Smooth muscle cell (in vitro differentiated cells): ENCODE measurements around the gene ANKRD2. TPM values are rescaled to one million over a fixed set of nuclear protein-coding genes. Genes with fewer than 3 reads are reported as not detected.

ENCODE experiments used
- DNase-seq: peaks from one replicate; lab custom pipeline; 2025; ENCODE audit not compliant: unreplicated experiment; lab: John Stamatoyannopoulos, UW
- H2AFZ ChIP-seq: fragments of 200-600 bp; sonication (generic); 2 replicates; pipeline ENCODE4 v1.6.0; 2016; ENCODE audit warnings: antibody characterized with exemption, low read depth, mild to moderate bottlenecking
- H3F3A ChIP-seq: fragments of 200-600 bp; sonication (generic); 2 replicates; pipeline ENCODE4 v1.6.0; 2017; ENCODE audit warnings: antibody characterized with exemption, low read depth
- H3K27ac ChIP-seq: fragments of 200-600 bp; sonication (generic); 2 replicates; pipeline ENCODE4 v1.5.1; 2016; ENCODE audit warnings: low read depth, mild to moderate bottlenecking
- H3K27me3 ChIP-seq: fragments of 200-600 bp; sonication (generic); 2 replicates; pipeline ENCODE4 v1.6.1; 2016; ENCODE audit warnings: low read depth, mild to moderate bottlenecking
- H3K36me3 ChIP-seq: fragments of 200-600 bp; sonication (generic); 2 replicates; pipeline ENCODE4 v1.5.1; 2016; ENCODE audit warnings: low read depth
- H3K4me1 ChIP-seq: fragments of 200-600 bp; sonication (generic); 2 replicates; pipeline ENCODE4 v1.5.1; 2016; ENCODE audit warnings: low read depth
- H3K4me2 ChIP-seq: fragments of 200-600 bp; sonication (generic); 2 replicates; pipeline ENCODE4 v1.6.0; 2016; ENCODE audit warnings: mild to moderate bottlenecking
- H3K4me3 ChIP-seq: fragments of 200-600 bp; sonication (generic); 2 replicates; pipeline ENCODE4 v1.5.1; 2016; ENCODE audit warnings: mild to moderate bottlenecking
- H3K79me2 ChIP-seq: fragments of 200-600 bp; sonication (generic); 2 replicates; pipeline ENCODE4 v1.6.0; 2016; ENCODE audit warnings: low read depth, mild to moderate bottlenecking
- H3K9ac ChIP-seq: fragments of 200-600 bp; sonication (generic); 2 replicates; pipeline ENCODE4 v1.6.0; 2016; ENCODE audit warnings: low read depth
- H3K9me3 ChIP-seq: fragments of 200-600 bp; sonication (generic); replicated peaks from 2 replicates; pipeline ENCODE4 v1.5.1; 2016; ENCODE audit warnings: low read depth
- H4K20me1 ChIP-seq: fragments of 200-600 bp; sonication (generic); 2 replicates; pipeline ENCODE4 v1.6.0; 2016; ENCODE audit warnings: low read depth
- CTCF ChIP-seq: fragments of 200-600 bp; sonication (generic); IDR thresholded peaks from 2 replicates; pipeline ENCODE4 v1.5.1; 2017; ENCODE audit warnings: borderline replicate concordance, mild to moderate bottlenecking, antibody characterized with exemption; ENCODE audit not compliant: insufficient read depth, poor library complexity, severe bottlenecking
- WGBS: methylation state at CpG from one replicate; pipeline ENCODE4 v1.1.7; 2016; ENCODE audit warnings: low lambda C conversion rate; 5-methylcytosine and 5-hydroxymethylcytosine counted together
- polyA plus RNA-seq: library from polyadenylated mRNA; unstranded; fragments of >200 nt; fragmentation: Nextera tagmentation; extraction: Ambion mirVana; gene quantifications from 2 replicates; pipeline ENCODE4 v1.2.1, GENCODE V29; 2016
- total RNA-seq: library from RNA; depleted of rRNA; stranded (reverse); fragments of >200 nt; gene quantifications from 2 replicates; pipeline ENCODE4 v1.2.3, GENCODE V29; 2014

ANKRD2 gene
- total and polyA plus RNA-seq, 2 experiments from 2014 or later = 0.30 TPM; not detected in 1

GRCh38 chr10:97587183-97587582 is 14.6 kb downstream of the ANKRD2 start:
- H3K4me1 ChIP-seq = no peaks in the 10 kb centered on the region
- no peak for DNase-seq
- no peaks in the 10 kb centered on the region for H3K36me3 ChIP-seq
- H3K4me3 ChIP-seq = no peak overlapping the region
- no peaks in the 10 kb centered on the region for H3K9me3 ChIP-seq
- no peaks in the 10 kb centered on the region for H4K20me1 ChIP-seq
- H3K4me2 ChIP-seq = no peak overlapping the region
- H3F3A ChIP-seq = no peaks in the 10 kb centered on the region
- no peak for TF ChIP-seq CTCF
- no peak overlapping the region for H3K27ac ChIP-seq
- H2AFZ ChIP-seq = no peak overlapping the region
- H3K27me3 ChIP-seq = no peaks in the 10 kb centered on the region
- no peaks in the 10 kb centered on the region for H3K79me2 ChIP-seq
- no peak overlapping the region for H3K9ac ChIP-seq
- WGBS = 94% methylated on average over 2 of the region's 2 CpGs

- Histone ChIP-seq H3K4me1 (no peaks in the 10 kb centered on the region), H3K36me3 (no peaks in the 10 kb centered on the region), H3K9ac (no peak within 1 kb of the TSS), H3K4me2 (no peak within 1 kb of the TSS), H3K27me3 (no peaks in the 10 kb centered on the region), H3K9me3 (no peaks in the 10 kb centered on the region), H4K20me1 (no peaks in the 10 kb centered on the region), H3K27ac (no peak within 1 kb of the TSS), H3K4me3 (no peak within 1 kb of the TSS), H2AFZ (no peak within 1 kb of the TSS), H3K79me2 (no peaks in the 10 kb centered on the region), H3F3A (no peaks in the 10 kb centered on the region)
- WGBS = 100% methylated on average over 1 of the region's 3 CpGs
- DNase-seq = no peak
- no peak for TF ChIP-seq CTCF
These were observed 16.9 kb downstream of the ANKRD2 start, which contains the start of gene C10orf62 for GRCh38 chr10:97589479-97589878. Gene C10orf62 (plus strand): TSS chr10:97589721. CDS start chr10:97589898, 177 bp downstream.

GRCh38 chr10:97590082-97590747 is 17.6 kb downstream of the ANKRD2 start:
- Histone ChIP-seq H4K20me1 (no peaks in the 10 kb centered on the region), H3K4me1 (no peaks in the 10 kb centered on the region), H3K79me2 (no peaks in the 10 kb centered on the region), H3K27me3 (no peaks in the 10 kb centered on the region), H3K27ac (no peak overlapping the region), H2AFZ (no peak overlapping the region), H3K9ac (no peak overlapping the region), H3K9me3 (no peaks in the 10 kb centered on the region), H3K4me2 (no peak overlapping the region), H3K4me3 (no peak overlapping the region), H3K36me3 (no peaks in the 10 kb centered on the region), H3F3A (no peaks in the 10 kb centered on the region)
- TF ChIP-seq CTCF = no peak
- WGBS = 92% methylated on average over 15 of the region's 15 CpGs
- DNase-seq = no peak

GRCh38 chr10:97590748-97591495 is 18.3 kb downstream of the ANKRD2 start:
- Histone ChIP-seq H3K79me2 (no peaks in the 10 kb centered on the region), H3K36me3 (no peaks in the 10 kb centered on the region), H3K27ac (no peak overlapping the region), H3K4me2 (no peak overlapping the region), H2AFZ (no peak overlapping the region), H3K4me3 (no peak overlapping the region), H3K9me3 (no peaks in the 10 kb centered on the region), H3K27me3 (no peaks in the 10 kb centered on the region), H3K9ac (no peak overlapping the region), H3K4me1 (no peaks in the 10 kb centered on the region), H3F3A (peaks cover 6% of the 10 kb centered on the region), H4K20me1 (no peaks in the 10 kb centered on the region)
- 89% methylated on average over 5 of the region's 5 CpGs for WGBS
- no peak for DNase-seq
- no peak for TF ChIP-seq CTCF
